ENCODE measurements around the gene LIFR.

DNA sequence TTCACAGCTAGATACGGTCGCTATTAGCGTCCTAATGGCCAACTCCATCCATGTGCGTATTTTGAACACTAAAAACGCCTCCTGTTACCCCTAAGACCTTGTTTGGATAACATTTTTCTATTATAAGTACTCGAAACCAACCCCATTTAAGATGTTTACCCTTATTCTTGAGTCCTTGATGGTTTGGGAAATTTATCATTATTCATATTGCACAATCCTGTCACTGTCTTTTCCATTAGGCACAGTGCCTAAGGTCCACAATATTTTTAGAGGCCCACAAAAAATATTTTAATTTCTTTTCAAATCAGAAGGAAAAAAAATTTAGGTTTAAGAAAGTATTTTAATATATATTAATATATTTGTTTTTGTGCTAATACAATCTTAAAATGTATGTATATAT lies 1.3 kb upstream of the LIFR start:
- TF ChIP-seq, protein P1, sequence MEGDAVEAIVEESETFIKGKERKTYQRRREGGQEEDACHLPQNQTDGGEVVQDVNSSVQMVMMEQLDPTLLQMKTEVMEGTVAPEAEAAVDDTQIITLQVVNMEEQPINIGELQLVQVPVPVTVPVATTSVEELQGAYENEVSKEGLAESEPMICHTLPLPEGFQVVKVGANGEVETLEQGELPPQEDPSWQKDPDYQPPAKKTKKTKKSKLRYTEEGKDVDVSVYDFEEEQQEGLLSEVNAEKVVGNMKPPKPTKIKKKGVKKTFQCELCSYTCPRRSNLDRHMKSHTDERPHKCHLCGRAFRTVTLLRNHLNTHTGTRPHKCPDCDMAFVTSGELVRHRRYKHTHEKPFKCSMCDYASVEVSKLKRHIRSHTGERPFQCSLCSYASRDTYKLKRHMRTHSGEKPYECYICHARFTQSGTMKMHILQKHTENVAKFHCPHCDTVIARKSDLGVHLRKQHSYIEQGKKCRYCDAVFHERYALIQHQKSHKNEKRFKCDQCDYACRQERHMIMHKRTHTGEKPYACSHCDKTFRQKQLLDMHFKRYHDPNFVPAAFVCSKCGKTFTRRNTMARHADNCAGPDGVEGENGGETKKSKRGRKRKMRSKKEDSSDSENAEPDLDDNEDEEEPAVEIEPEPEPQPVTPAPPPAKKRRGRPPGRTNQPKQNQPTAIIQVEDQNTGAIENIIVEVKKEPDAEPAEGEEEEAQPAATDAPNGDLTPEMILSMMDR (conservative IDR thresholded peaks at IDR 0.05 in 1 of 2, IDR thresholded peaks at IDR 0.05 in 1 of 2; ENCODE audit: low read depth in 1 of 2, low read length in 2 of 2), result no peak
- TF ChIP-seq EZH2 (IDR thresholded peaks at IDR 0.05; ENCODE audit: low read length, missing control alignments), result no peak
